HG03439 (cell line): ENCODE results near the gene CNOT11.
"Not testable (repeated sequence)": the region's sequence is repeated elsewhere in the genome, so short reads cannot be mapped to it uniquely, and the experiment has no call there.

Source experiments
- ATAC-seq: cut with Tn5 transposase; IDR thresholded peaks from one replicate; pipeline ENCODE4 v1.9.1; 2021; ENCODE audit warnings: mild to moderate bottlenecking, moderate library complexity; ENCODE audit not compliant: unreplicated experiment

Gene CNOT11

DNA sequence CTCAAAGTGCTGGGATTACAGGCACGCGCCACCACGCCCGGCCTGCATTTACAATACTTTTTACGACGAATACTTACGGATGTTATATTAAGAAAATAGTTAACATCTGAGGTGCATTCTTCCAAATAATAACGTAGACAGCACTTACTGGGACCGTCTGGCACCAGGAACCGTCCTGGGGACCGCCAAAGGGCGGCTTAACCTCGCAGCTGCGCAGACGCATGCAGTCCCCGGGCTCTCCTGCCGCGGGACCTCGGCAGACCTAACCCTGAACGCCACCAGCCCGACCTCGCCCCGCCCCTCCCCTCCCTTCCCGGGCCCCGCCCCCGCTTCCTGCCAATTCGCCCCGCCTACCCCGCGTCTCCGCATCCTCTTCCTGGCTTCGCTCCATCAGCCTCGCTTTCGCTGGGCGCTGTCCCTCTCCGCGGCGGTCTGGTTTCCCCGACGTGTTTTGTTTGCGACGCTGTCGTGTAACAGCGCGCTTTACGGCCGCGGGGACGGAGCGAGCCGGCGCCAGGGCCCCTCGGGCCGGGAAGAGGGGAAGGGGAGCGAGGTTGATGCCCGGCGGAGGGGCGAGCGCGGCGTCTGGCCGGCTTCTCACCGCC lies at the start of gene CNOT11:
CNOT11 (plus strand) TSS at position 479 of the 605 bp plus-strand sequence; CDS start at position 558, 79 bp downstream.
- peak; percentile 85 for ATAC-seq

- ATAC-seq: no peak
These were observed 48.1 kb upstream of the CNOT11 start for GRCh38 chr2:101204400-101205115.

DNA sequence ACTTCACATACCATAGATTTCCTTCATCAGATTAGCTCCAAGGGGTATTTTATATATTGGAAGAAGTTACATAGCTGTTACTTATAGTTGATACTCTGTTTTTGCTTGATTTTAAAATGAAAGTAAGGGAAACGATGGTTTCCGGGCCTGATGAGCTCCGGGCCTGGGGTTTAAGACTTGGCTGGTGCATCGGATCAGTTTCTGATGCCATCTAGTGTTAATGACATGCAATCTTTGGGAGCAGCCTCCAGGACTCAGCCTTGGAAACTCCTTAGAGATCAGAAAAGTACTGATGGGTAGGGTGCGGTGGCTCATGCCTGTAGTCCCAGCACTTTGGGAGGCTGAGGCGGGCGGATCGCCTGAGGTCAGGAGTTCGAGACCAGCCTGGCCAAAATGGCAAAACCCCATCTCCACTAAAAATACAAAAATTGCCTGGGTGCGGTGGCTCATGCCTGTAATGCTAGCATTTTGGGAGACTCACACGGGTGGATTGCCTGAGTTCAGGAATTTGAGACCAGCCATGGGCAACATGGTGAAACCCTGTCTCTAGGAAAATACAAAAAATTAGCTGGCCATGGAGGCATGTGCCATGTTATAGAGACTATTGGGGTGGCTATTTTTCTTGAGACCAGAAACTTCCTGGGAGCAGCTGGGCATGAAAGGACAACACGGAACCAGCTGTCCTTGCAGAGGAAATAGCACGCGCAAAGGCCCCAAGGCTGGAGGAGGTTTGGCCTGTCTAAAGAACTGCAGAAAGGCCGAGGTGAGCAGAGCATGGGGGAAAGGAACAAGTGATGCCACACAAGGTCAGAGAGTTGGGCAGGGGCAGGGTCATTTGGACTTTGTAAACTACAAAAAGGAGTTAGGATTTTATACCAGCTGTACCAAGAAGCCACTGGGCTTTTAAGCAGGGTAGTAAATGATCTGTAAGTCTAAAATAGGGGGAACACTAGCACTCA lies 46.9 kb upstream of the CNOT11 start:
- no peak for ATAC-seq

- no peak for ATAC-seq
These were observed 43.9 kb upstream of the CNOT11 start for GRCh38 chr2:101208830-101209229.

GRCh38 chr2:101219246-101219645 lies 33.4 kb upstream of the CNOT11 start:
- ATAC-seq: no peak

- ATAC-seq: not testable (repeated sequence)
These were observed 32.6 kb upstream of the CNOT11 start for GRCh38 chr2:101220091-101220490.

DNA sequence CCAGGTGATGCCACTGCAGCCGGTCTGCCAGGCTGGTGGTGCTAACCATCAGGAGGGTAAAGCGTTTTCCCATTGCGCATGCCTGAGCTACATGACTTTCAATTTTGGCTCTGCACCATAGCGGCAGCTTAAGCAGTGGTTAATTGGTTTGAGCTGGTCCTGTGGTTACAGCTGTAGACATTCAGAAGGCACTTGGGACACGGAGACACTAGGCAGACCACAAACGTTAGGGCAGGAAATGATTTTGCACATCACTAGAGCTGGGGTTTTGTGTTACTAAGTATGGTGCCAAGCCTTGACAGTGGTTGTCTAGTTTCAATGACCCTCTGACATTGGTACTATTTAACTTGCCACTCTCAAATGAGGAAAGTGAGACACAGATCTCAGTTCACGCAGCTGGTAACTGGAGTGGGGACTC lies 28.9 kb upstream of the CNOT11 start:
- peak; percentile 96 for ATAC-seq

DNA sequence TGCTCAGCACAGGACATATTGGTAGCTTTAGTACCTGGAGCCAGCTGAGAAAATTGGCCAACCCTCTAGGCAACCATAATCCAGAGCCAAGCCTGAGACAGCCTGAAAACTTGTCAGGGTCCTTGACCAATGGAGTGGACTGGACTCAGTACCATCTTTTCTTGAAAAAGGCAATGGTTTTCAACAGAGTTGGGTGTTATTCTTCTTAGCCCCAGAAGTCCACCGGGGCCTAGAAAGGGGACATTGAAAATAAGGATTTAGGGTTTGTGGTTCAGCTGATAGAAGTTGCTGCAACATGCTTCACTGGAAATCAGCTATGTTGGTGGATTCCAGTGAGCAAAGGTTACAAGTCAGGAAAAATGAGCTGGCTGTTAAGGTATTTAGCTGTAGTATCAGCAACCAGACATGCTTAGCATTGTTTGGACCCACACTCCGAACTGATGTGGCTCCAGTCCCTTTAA lies 22.1 kb upstream of the CNOT11 start:
- ATAC-seq: no peak

GRCh38 chr2:101231240-101231639 lies 21.4 kb upstream of the CNOT11 start:
- no peak for ATAC-seq

- ATAC-seq: no peak
These were observed 20.6 kb upstream of the CNOT11 start for GRCh38 chr2:101231937-101232730.

DNA sequence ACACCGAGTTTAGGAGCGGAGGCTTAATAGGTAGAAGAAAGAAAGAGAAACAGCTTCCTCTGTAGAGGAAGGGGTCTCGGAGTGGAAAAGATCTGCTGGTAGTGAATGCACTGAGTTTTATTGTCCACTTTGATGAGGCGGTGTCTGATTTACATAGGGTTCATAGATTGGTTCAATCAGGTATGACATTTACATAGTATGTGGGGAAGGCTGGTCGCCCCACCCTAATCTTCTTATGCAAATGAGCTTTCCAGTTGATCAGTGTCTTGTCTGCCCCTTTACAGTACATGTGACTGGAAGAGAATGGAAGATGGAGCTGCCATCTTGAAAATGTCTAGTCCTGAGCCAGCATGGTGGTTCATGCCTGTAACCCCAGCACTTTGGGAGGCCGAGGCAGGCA lies 19.9 kb upstream of the CNOT11 start:
- no peak for ATAC-seq

DNA sequence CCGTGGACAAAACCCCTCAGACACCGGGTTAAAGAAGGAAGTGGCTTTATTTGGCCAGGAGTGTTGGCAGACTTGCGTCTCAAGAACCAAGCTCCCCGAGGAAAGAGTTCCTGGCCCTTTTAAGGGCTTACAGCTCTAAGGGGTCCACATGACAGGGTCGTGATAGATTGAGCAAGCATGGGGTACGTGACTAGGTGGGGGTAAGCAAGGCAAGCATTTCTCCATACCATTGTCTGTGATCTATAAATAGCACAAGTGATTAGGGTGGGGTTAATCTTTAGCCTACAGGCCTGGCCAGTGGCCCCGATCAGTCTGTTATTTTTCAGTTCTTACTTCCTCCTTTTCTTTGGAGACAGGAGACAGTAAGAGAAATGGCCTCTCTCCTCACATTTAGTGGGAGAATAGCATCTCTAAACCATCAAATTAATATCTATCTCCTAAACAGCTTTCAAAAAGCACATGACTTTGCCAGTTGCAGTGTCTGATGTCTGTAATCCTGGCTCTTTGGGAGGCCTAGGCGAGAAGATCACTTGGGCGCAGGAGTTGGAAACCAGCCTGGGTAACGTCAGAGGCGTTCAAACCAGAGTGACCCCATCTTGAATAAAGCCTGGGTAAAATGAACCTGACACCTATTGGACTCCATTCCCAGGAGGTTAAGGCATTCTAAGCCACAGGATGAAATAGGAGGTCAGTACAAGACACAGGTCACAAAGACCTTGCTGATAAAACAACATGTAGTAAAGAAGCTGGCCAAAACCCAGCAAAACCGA lies 18.3 kb upstream of the CNOT11 start:
- no peak for ATAC-seq

DNA sequence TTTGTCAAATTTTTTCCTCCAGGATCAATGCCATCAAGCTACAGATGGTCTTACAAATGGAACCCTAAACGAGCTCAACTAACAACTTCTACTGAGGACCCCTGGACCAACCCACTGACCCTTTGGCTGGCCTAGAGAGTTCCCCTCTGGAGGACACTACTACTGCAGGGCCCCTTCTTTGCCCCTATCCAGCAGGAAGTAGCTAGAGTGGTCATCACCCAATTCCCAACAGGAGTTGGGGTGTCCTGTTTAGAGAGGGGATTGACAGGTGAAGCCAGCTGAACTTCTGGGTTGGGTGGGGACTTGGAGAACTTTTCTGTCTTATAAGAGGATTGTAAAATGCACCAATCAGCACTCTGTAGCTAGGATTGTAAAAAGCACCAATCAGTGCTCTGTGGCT lies 16.7 kb upstream of the CNOT11 start:
- ATAC-seq: not testable (repeated sequence)

DNA sequence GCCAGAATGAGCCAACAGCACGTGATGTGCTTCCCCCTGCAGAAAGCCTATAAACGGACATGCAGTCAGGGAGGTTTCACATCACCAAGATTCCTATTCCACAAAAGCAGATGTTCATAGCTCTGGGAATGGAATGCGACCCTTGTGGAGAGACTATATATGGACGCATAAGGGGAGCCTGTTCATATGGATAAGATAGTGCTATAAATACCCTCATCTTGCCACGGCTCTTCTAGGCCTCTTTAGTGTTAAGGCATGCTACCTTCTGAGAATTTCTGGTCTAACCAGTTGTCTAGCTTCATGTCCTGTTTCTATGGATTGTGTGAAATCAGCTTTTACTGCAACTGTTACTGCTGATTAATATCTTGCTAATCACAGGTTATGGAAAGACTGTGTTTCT lies 14.7 kb upstream of the CNOT11 start:
- not testable (repeated sequence) for ATAC-seq

DNA sequence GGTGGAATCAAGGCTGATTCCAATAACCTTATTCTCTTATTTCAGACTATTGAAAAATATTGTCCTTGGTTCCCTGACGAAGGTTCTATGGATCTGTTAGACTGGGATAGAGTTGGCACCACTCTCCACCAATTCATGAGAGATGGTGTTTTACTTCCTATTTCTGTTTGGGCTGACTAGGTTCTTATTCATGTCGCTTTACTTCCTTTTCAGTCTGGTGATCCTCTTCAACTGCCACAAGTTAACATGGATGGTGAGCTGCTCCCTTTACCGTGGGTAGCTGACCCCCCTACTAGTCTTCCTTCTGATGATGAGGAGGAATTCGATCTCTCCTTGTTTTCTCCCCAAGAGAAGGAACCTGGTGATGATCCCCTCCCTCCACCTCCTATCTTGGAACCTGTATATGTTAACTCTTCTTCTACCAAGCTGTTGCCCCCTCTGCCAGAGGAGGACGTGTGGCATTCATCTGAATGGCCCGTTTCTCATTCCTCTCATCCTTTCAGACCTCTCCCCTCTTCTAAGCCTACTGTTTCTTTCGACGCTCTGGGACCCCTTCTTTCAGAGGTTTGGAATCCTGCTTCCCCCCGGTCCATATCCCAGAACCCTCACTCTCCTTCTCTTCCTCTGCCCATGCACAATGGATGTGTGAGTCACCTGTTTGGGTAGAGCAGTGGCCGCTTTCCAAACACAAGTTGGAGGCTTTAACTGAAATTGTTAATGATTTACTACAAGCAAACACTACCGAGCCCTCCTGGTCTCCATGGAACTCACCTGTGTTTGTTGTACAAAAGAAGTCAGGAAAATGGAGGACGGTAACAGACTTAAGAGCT lies 13.5 kb upstream of the CNOT11 start:
- no peak for ATAC-seq

DNA sequence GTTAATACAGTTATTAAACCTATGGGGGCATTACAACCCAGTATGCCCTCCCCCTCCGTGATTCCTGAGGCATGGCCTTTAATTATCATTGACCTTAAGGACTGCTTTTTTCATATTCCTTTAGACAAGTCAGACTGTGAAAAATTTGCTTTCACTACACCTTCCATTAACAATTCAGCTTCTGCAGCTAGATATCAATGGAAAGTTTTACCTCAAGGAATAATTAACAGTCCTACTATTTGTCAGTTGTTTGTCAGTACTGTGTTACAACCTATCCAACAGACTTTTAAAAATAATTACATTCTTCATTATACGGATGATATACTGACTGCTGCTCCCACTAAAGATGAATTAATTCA lies 12.9 kb upstream of the CNOT11 start:
- ATAC-seq: not testable (repeated sequence)

GRCh38 chr2:101240694-101241093 lies 12.0 kb upstream of the CNOT11 start:
- not testable (repeated sequence) for ATAC-seq

DNA sequence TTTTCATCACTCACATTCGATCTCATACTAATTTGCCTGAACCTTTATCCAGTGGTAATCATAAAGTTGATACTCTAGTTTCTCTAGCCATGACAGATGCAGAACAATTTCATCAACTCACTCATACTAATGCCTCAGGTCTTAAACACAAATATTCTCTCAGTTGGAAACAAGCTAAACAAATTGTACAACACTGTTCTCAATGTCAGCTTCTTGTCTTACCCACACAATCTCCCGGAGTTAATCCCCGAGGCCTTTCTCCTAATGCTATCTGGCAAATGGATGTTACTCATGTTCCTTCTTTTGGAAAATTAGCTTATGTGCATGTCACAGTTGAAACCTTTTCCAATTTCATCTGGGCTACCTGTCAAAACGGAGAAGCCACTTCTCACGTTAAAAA lies 11.5 kb upstream of the CNOT11 start:
- no peak for ATAC-seq

DNA sequence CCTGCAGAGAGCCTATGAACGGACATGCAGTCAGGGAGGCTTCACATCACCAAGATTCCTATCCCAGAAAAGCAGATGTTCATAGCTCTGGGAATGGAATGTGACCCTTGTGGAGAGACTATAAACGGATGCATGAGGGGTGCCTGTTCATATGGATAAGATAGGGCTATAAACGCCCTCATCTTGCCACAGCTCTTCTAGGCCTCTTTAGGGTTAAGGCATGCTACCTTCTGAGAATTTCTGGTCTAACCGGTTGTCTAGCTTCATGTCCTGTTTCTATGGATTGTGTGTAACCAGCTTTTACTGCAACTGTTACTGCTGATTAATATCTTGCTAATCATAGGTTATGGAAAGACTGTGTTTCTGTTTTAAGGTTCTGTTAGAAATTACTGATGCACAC lies 8.3 kb upstream of the CNOT11 start:
- ATAC-seq: not testable (repeated sequence)
